Fibroblast of villous mesenchyme (primary cell): Measurements from ENCODE around the gene BTBD9. TPM values are rescaled to one million over a fixed set of nuclear protein-coding genes. Genes with fewer than 3 reads are reported as not detected.

Source experiments
- DNase-seq: peaks from one replicate; pipeline ENCODE4 v3.0.0-alpha.2; 2010; ENCODE audit warnings: low read depth
- H3K4me3 ChIP-seq: 2 replicates; pipeline ENCODE4 v1.5.1; 2011; ENCODE audit warnings: low read depth, mild to moderate bottlenecking, low read length
- CTCF ChIP-seq: IDR thresholded peaks from 2 replicates; pipeline ENCODE4 v1.5.1; 2012; ENCODE audit warnings: low read depth, mild to moderate bottlenecking, low read length; ENCODE audit not compliant: insufficient read depth
- total RNA-seq: library from RNA; depleted of rRNA; stranded (reverse); fragments of >200 nt; gene quantifications from 2 replicates; pipeline ENCODE4 v1.2.3, GENCODE V29; 2012

BTBD9 gene
- total RNA-seq, 1 donor = 12.1 TPM

- no peak for TF ChIP-seq CTCF
- no peak overlapping the region for H3K4me3 ChIP-seq
- peak; percentile 67 for DNase-seq
Observed at GRCh38 chr6:38599966-38600550, 39.7 kb downstream of the BTBD9 start.

GRCh38 chr6:38599261-38599660 lies 40.5 kb downstream of the BTBD9 start:
- TF ChIP-seq CTCF = no peak
- no peak overlapping the region for H3K4me3 ChIP-seq
- DNase-seq = no peak

- no peak overlapping the region for H3K4me3 ChIP-seq
- TF ChIP-seq CTCF = no peak
- no peak for DNase-seq
Observed at GRCh38 chr6:38593998-38594665, 45.6 kb downstream of the BTBD9 start.

GRCh38 chr6:38593409-38593808 lies 46.3 kb downstream of the BTBD9 start:
- H3K4me3 ChIP-seq = no peak overlapping the region
- TF ChIP-seq CTCF = no peak
- DNase-seq = peak; percentile 14

- DNase-seq = no peak
- TF ChIP-seq CTCF = no peak
- no peak overlapping the region for H3K4me3 ChIP-seq
Observed at GRCh38 chr6:38591439-38591838, 48.3 kb downstream of the BTBD9 start.

- no peak for DNase-seq
- no peak overlapping the region for H3K4me3 ChIP-seq
- no peak for TF ChIP-seq CTCF
Observed at GRCh38 chr6:38589367-38589720, 50.4 kb downstream of the BTBD9 start.
